ENCODE measurements around the gene S100P. TPM values are rescaled to one million over a fixed set of nuclear protein-coding genes. Genes with fewer than 3 reads are reported as not detected.

S100P gene
- total and polyA plus RNA-seq, 2 donors (not counting 1 experiment from before 2014, with no cell fraction given): 0.07 TPM; not detected in 1

DNA sequence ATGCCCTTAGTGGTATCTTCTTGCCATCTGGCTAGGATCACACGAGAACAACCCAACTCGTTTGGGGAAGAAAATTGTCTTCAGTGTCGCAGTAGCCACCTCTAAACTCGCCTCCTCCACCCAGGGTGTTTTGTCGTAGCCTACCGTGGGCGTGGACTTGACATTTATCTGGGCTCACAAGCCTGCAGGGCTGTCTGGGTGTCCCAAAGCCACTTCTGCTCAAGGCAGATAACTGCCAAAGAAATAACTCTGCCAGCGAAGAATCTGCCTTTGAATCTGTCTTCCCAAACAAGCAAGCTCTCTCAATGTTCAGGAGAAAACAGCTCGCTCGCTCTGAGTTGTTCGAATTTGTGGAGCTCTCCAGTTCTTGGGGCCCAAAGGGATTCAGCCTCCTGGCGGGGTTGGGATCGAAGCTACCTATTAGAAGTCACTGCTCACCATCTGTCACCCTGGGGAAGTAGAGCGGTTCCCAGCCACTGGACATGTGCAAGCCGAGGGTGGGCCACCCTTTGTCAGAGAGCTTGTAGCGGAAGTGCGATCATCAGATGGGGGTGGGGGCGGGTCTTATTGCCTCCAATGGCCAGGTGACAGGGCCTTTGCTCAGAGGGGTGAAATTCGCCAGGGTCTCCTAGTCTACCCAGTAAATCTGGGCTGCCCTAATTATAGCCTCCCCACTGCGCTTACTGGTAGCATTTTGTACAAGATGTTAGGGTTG lies 37.1 kb downstream of the S100P start:
- Histone ChIP-seq H3K9me3 (ENCODE audit: control extremely low read depth in 1 of 3, control insufficient read depth in 2 of 3, insufficient read depth in 1 of 3, low read length in 2 of 3) (no peaks in the 10 kb centered on the region), H3K9ac (ENCODE audit: low read length) (no peak overlapping the region), H3K4me2 (replicated peaks; ENCODE audit: low read depth, low read length, poor library complexity, severe bottlenecking) (no peak overlapping the region), H3K27ac (ENCODE audit: low read length in 2 of 2) (no peak overlapping the region), H3K79me2 (ENCODE audit: control insufficient read depth, insufficient read depth, low read length) (no peaks in the 10 kb centered on the region), H3K4me3 (ENCODE audit: control extremely low read depth in 1 of 5, extremely low read depth in 1 of 5, insufficient read depth in 1 of 5, low read depth in 2 of 5, low read length in 4 of 5) (no peak overlapping the region), H3K4me1 (ENCODE audit: control insufficient read depth in 2 of 2, insufficient read depth in 2 of 2, low read length in 2 of 2) (no peaks in the 10 kb centered on the region), H2AFZ (ENCODE audit: insufficient read depth, low read depth, low read length, poor library complexity, severe bottlenecking) (no peak overlapping the region), H3K27me3 (replicated peaks in 1 of 4; ENCODE audit: control extremely low read depth in 1 of 4, control insufficient read depth in 3 of 4, insufficient read depth in 4 of 4, low read length in 3 of 4) (peaks cover 0 to 3% (median 0%) of the 10 kb centered on the region in 4 experiments), H4K20me1 (ENCODE audit: control insufficient read depth, insufficient read depth, low read length, poor library complexity, severe bottlenecking) (no peaks in the 10 kb centered on the region), H3K36me3 (replicated peaks in 1 of 2; ENCODE audit: control extremely low read depth in 1 of 2, control insufficient read depth in 1 of 2, extremely low read depth in 1 of 2, insufficient read depth in 2 of 2, low read length in 1 of 2) (no peaks in the 10 kb centered on the region)
- no peak for ATAC-seq (ENCODE audit: low read depth)
- no peak for TF ChIP-seq EZH2 (IDR thresholded peaks at IDR 0.05; ENCODE audit: borderline replicate concordance, insufficient read depth, low read depth, low read length, poor library complexity, severe bottlenecking)
- TF ChIP-seq, protein P1, sequence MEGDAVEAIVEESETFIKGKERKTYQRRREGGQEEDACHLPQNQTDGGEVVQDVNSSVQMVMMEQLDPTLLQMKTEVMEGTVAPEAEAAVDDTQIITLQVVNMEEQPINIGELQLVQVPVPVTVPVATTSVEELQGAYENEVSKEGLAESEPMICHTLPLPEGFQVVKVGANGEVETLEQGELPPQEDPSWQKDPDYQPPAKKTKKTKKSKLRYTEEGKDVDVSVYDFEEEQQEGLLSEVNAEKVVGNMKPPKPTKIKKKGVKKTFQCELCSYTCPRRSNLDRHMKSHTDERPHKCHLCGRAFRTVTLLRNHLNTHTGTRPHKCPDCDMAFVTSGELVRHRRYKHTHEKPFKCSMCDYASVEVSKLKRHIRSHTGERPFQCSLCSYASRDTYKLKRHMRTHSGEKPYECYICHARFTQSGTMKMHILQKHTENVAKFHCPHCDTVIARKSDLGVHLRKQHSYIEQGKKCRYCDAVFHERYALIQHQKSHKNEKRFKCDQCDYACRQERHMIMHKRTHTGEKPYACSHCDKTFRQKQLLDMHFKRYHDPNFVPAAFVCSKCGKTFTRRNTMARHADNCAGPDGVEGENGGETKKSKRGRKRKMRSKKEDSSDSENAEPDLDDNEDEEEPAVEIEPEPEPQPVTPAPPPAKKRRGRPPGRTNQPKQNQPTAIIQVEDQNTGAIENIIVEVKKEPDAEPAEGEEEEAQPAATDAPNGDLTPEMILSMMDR (IDR thresholded peaks at IDR 0.05): no peak
- Mint-ChIP-seq H3K27ac (no peak overlapping the region), H3K27me3 (peaks cover 15% of the 10 kb centered on the region), H3K4me3 (no peak overlapping the region), H3K4me1 (no peaks in the 10 kb centered on the region), H3K9me3 (ENCODE audit: insufficient read depth) (no peaks in the 10 kb centered on the region)
- ChIA-PET POLR2A (no interaction called here), CTCF (interaction anchor here (1.6 kb wide), 1 partner anchor 9 kb away, joined by 5 read pairs; no protein-coding TSS in a partner anchor)
- 77% methylated on average over 16 of the region's 20 CpGs for WGBS (ENCODE audit: insufficient coverage)
- no peak for DNase-seq
- intact Hi-C loops (cut with micrococcal nuclease): no loop called here

DNA sequence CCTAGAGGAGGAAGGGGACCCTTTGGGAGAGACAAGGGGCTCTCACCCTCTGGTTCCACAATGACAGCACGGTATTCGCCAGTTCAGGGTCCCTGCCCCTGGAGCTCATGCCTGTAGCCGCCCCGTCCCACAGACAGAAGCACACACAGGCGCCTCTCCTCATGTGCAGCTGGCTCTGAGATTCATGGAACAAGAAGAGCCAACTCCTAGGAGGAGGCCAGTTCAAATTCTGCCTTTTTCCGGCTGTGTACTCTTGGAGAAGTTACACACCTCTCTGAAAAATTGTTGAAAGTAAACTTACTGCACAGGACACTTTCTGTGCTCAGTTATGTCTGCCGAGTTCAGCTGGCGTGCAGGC lies 37.6 kb downstream of the S100P start:
- ChIA-PET POLR2A (no interaction called here), CTCF (interaction anchor here (1.6 kb wide), 1 partner anchor 9 kb away, joined by 5 read pairs; no protein-coding TSS in a partner anchor)
- ATAC-seq (ENCODE audit: low read depth) (no peak), DNase-seq (no peak)
- Histone ChIP-seq H3K36me3 (replicated peaks in 1 of 2; ENCODE audit: control extremely low read depth in 1 of 2, control insufficient read depth in 1 of 2, extremely low read depth in 1 of 2, insufficient read depth in 2 of 2, low read length in 1 of 2) (no peaks in the 10 kb centered on the region), H3K4me3 (ENCODE audit: control extremely low read depth in 1 of 5, extremely low read depth in 1 of 5, insufficient read depth in 1 of 5, low read depth in 2 of 5, low read length in 4 of 5) (no peak overlapping the region), H3K79me2 (ENCODE audit: control insufficient read depth, insufficient read depth, low read length) (no peaks in the 10 kb centered on the region), H3K27ac (ENCODE audit: low read length in 2 of 2) (no peak overlapping the region), H3K9me3 (ENCODE audit: control extremely low read depth in 1 of 3, control insufficient read depth in 2 of 3, insufficient read depth in 1 of 3, low read length in 2 of 3) (no peaks in the 10 kb centered on the region), H4K20me1 (ENCODE audit: control insufficient read depth, insufficient read depth, low read length, poor library complexity, severe bottlenecking) (no peaks in the 10 kb centered on the region), H3K4me2 (replicated peaks; ENCODE audit: low read depth, low read length, poor library complexity, severe bottlenecking) (no peak overlapping the region), H3K27me3 (replicated peaks in 1 of 4; ENCODE audit: control extremely low read depth in 1 of 4, control insufficient read depth in 3 of 4, insufficient read depth in 4 of 4, low read length in 3 of 4) (peaks cover 0 to 3% (median 0%) of the 10 kb centered on the region in 4 experiments), H3K9ac (ENCODE audit: low read length) (no peak overlapping the region), H3K4me1 (ENCODE audit: control insufficient read depth in 2 of 2, insufficient read depth in 2 of 2, low read length in 2 of 2) (no peaks in the 10 kb centered on the region), H2AFZ (ENCODE audit: insufficient read depth, low read depth, low read length, poor library complexity, severe bottlenecking) (no peak overlapping the region)
- 93% methylated on average over 8 of the region's 8 CpGs for WGBS (ENCODE audit: insufficient coverage)
- H3K27me3 Mint-ChIP-seq: peaks cover 15% of the 10 kb centered on the region
- no peak overlapping the region for H3K4me3 Mint-ChIP-seq
- no peak overlapping the region for H3K27ac Mint-ChIP-seq
- intact Hi-C loops (cut with micrococcal nuclease): no loop called here
- no peaks in the 10 kb centered on the region for H3K9me3 Mint-ChIP-seq (ENCODE audit: insufficient read depth)
- TF ChIP-seq, protein P1 (IDR thresholded peaks at IDR 0.05): no peak
- no peak for TF ChIP-seq EZH2 (IDR thresholded peaks at IDR 0.05; ENCODE audit: borderline replicate concordance, insufficient read depth, low read depth, low read length, poor library complexity, severe bottlenecking)
- H3K4me1 Mint-ChIP-seq: no peaks in the 10 kb centered on the region

All from B cell (primary cell).